HCT116 (cell line): ENCODE results near the gene HLCS.

Experiments
- CTCF ChIP-seq, 3 experiments: fragments of 200-600 bp in 1 of 3; sonication (generic) in 1 of 3; IDR thresholded peaks in 2 of 3; conservative IDR thresholded peaks in 1 of 3; 2 replicates each; pipeline ENCODE4 v1.5.1; 2012 to 2017; ENCODE audit warnings: low read depth in 2 of 3, low read length in 2 of 3, antibody characterized with exemption in 1 of 3, borderline replicate concordance in 1 of 3, control low read depth in 1 of 3, mild to moderate bottlenecking in 1 of 3, mixed read lengths in 1 of 3, mixed run types in 1 of 3, moderate library complexity in 1 of 3; ENCODE audit not compliant: insufficient read depth in 1 of 3
- ELF1 ChIP-seq: IDR thresholded peaks from 2 replicates; pipeline ENCODE4 v1.6.1; 2012; ENCODE audit warnings: low read depth, borderline replicate concordance
- SP1 ChIP-seq: IDR thresholded peaks from 2 replicates; pipeline ENCODE4 v1.6.1; 2012; ENCODE audit warnings: low read depth

- TF ChIP-seq SP1 (no peak), CTCF (IDR thresholded peaks at IDR 0.05 in 2 of 3, conservative IDR thresholded peaks at IDR 0.05 in 1 of 3; ENCODE audit: borderline replicate concordance in 1 of 3, insufficient read depth in 1 of 3, low read depth in 2 of 3, low read length in 2 of 3) (no peak), ELF1 (no peak)
These were observed 74.3 kb downstream of the HLCS start for GRCh38 chr21:36892201-36892600.
